Measurements from ENCODE around the gene NPR1. TPM values are rescaled to one million over a fixed set of nuclear protein-coding genes. Genes with fewer than 3 reads are reported as not detected.

NPR1 gene
- total RNA-seq (10 to 100 TPM in 2 of 4 donors, 1 to 10 TPM in 2; 7.0 to 11.1 (median 8.7) TPM), polyA plus RNA-seq (10 to 100 TPM in 1 of 3 donors, 1 to 10 TPM in 2; 4.5 to 10.4 (median 8.5) TPM)
- long read RNA-seq, donor 1, full-length matches to known transcripts, result 9 of 12 reads
- long read RNA-seq, donor 1, partial matches to known transcripts, result 3 of 12 reads
- long read RNA-seq, donor 1, other reads (novel, unspliced or antisense), result 0 of 12 reads
- long read RNA-seq, donor 2, full-length matches to known transcripts, result 9 of 17 reads
- long read RNA-seq, donor 2, partial matches to known transcripts, result 1 of 17 reads
- long read RNA-seq, donor 2, other reads (novel, unspliced or antisense), result 7 of 17 reads

DNA sequence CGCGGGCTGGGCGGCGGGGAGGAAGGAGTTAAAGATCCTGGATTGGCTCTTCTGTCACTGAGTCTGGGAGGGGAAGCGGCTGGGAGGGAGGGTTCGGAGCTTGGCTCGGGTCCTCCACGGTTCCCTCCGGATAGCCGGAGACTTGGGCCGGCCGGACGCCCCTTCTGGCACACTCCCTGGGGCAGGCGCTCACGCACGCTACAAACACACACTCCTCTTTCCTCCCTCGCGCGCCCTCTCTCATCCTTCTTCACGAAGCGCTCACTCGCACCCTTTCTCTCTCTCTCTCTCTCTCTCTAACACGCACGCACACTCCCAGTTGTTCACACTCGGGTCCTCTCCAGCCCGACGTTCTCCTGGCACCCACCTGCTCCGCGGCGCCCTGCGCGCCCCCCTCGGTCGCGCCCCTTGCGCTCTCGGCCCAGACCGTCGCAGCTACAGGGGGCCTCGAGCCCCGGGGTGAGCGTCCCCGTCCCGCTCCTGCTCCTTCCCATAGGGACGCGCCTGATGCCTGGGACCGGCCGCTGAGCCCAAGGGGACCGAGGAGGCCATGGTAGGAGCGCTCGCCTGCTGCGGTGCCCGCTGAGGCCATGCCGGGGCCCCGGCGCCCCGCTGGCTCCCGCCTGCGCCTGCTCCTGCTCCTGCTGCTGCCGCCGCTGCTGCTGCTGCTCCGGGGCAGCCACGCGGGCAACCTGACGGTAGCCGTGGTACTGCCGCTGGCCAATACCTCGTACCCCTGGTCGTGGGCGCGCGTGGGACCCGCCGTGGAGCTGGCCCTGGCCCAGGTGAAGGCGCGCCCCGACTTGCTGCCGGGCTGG, at the start of gene NPR1:
NPR1 (plus strand) TSS at position 170 of the 818 bp plus-strand sequence; CDS start at position 591, 421 bp downstream.
- no peaks in the 10 kb centered on the region for H3K9me3 ChIP-seq
- TF ChIP-seq, protein P1, sequence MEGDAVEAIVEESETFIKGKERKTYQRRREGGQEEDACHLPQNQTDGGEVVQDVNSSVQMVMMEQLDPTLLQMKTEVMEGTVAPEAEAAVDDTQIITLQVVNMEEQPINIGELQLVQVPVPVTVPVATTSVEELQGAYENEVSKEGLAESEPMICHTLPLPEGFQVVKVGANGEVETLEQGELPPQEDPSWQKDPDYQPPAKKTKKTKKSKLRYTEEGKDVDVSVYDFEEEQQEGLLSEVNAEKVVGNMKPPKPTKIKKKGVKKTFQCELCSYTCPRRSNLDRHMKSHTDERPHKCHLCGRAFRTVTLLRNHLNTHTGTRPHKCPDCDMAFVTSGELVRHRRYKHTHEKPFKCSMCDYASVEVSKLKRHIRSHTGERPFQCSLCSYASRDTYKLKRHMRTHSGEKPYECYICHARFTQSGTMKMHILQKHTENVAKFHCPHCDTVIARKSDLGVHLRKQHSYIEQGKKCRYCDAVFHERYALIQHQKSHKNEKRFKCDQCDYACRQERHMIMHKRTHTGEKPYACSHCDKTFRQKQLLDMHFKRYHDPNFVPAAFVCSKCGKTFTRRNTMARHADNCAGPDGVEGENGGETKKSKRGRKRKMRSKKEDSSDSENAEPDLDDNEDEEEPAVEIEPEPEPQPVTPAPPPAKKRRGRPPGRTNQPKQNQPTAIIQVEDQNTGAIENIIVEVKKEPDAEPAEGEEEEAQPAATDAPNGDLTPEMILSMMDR (IDR thresholded peaks at IDR 0.05), result no peak
- DNase-seq (peak; percentile 79 to 83), ATAC-seq (peak; percentile 52 to 75 (median 64))
- H3K4me3 ChIP-seq, result peak within 1 kb of the TSS; percentile 70
- intact Hi-C loops (cut with DNase I), result loop anchor here (1.0 to 10.0 kb wide), 4 partner anchors 70 to 306 kb away; partner anchors contain the start of genes DENND4B (in 1 of the 2) and RAB13 (in 1 of the 2)
- H3K27me3 ChIP-seq (ENCODE audit: insufficient read depth in 3 of 3, low read length in 2 of 3), result peaks cover 0 to 30% (median 9%) of the 10 kb centered on the region in 3 donors
- no peaks in the 10 kb centered on the region for H3K4me1 ChIP-seq
- peak within 1 kb of the TSS; percentile 46 for H3K27ac ChIP-seq
- WGBS, 3 donors, result 0 to 1% (median 0%) methylated on average over 68 to 78 of the region's 78 CpGs
- H3K36me3 ChIP-seq (ENCODE audit: insufficient read depth in 1 of 2, low read depth in 1 of 2), result peaks cover 0 to 7% of the 10 kb centered on the region in 2 donors

- H3K36me3 ChIP-seq (ENCODE audit: insufficient read depth in 1 of 2, low read depth in 1 of 2), result peaks cover 0 to 30% of the 10 kb centered on the region in 2 donors
- TF ChIP-seq, protein P1 (IDR thresholded peaks at IDR 0.05), result no peak
- H3K27me3 ChIP-seq (ENCODE audit: insufficient read depth in 3 of 3, low read length in 2 of 3), result no peaks in the 10 kb centered on the region
- ATAC-seq, result no peak
- intact Hi-C loops (cut with DNase I), result no loop called here
- no peaks in the 10 kb centered on the region for H3K9me3 ChIP-seq
- H3K4me3 ChIP-seq, result peak overlapping the region; percentile 66
- DNase-seq, result no peak
- H3K4me1 ChIP-seq, result peaks cover 55% of the 10 kb centered on the region
- H3K27ac ChIP-seq, result peak overlapping the region; percentile 100
- WGBS, 3 donors, result 28 to 56% (median 36%) methylated on average over 5 of the region's 5 CpGs
Measured at GRCh38 chr1:153629343-153629665, 49.2 kb upstream of the NPR1 start.

GRCh38 chr1:153629971-153630370, 48.5 kb upstream of the NPR1 start:
- peaks cover 0 to 26% of the 10 kb centered on the region in 2 donors for H3K36me3 ChIP-seq (ENCODE audit: insufficient read depth in 1 of 2, low read depth in 1 of 2)
- intact Hi-C loops (cut with DNase I), result no loop called here
- DNase-seq, result peak; percentile 55 to 89
- ATAC-seq, result peak; percentile 36 to 55 (median 50)
- 18 to 74% (median 65%) methylated on average over 1 of the region's 1 CpG for WGBS, 3 donors
- TF ChIP-seq, protein P1 (IDR thresholded peaks at IDR 0.05), result no peak
- peaks cover 52% of the 10 kb centered on the region for H3K4me1 ChIP-seq
- H3K9me3 ChIP-seq, result no peaks in the 10 kb centered on the region
- no peaks in the 10 kb centered on the region for H3K27me3 ChIP-seq (ENCODE audit: insufficient read depth in 3 of 3, low read length in 2 of 3)
- peak overlapping the region; percentile 66 for H3K4me3 ChIP-seq
- peak overlapping the region; percentile 100 for H3K27ac ChIP-seq

- ATAC-seq (no peak), DNase-seq (no peak)
- 64 to 78% (median 69%) methylated on average over 7 of the region's 7 CpGs for WGBS, 3 donors
- intact Hi-C loops (cut with DNase I), result no loop called here
- Histone ChIP-seq H3K36me3 (ENCODE audit: insufficient read depth in 1 of 2, low read depth in 1 of 2) (peaks cover 0 to 25% of the 10 kb centered on the region in 2 donors), H3K9me3 (no peaks in the 10 kb centered on the region), H3K27ac (peak overlapping the region; percentile 100), H3K4me1 (peaks cover 51% of the 10 kb centered on the region), H3K27me3 (ENCODE audit: insufficient read depth in 3 of 3, low read length in 2 of 3) (no peaks in the 10 kb centered on the region), H3K4me3 (peak overlapping the region; percentile 66)
- TF ChIP-seq, protein P1 (IDR thresholded peaks at IDR 0.05), result no peak
Measured at GRCh38 chr1:153630384-153630783, 48.1 kb upstream of the NPR1 start.
